GM21825 (cell line): ENCODE measurements around the gene FDX2.
A peak's percentile ranks its signal among the peaks of the same experiment; 100 is the strongest.
"Not testable (repeated sequence)": the region's sequence is repeated elsewhere in the genome, so short reads cannot be mapped to it uniquely, and the experiment has no call there.

ENCODE experiments used
- ATAC-seq: cut with Tn5 transposase; IDR thresholded peaks from one replicate; pipeline ENCODE4 v1.9.1; 2021; ENCODE audit warnings: mild to moderate bottlenecking, moderate library complexity; ENCODE audit not compliant: unreplicated experiment

The FDX2 gene

DNA sequence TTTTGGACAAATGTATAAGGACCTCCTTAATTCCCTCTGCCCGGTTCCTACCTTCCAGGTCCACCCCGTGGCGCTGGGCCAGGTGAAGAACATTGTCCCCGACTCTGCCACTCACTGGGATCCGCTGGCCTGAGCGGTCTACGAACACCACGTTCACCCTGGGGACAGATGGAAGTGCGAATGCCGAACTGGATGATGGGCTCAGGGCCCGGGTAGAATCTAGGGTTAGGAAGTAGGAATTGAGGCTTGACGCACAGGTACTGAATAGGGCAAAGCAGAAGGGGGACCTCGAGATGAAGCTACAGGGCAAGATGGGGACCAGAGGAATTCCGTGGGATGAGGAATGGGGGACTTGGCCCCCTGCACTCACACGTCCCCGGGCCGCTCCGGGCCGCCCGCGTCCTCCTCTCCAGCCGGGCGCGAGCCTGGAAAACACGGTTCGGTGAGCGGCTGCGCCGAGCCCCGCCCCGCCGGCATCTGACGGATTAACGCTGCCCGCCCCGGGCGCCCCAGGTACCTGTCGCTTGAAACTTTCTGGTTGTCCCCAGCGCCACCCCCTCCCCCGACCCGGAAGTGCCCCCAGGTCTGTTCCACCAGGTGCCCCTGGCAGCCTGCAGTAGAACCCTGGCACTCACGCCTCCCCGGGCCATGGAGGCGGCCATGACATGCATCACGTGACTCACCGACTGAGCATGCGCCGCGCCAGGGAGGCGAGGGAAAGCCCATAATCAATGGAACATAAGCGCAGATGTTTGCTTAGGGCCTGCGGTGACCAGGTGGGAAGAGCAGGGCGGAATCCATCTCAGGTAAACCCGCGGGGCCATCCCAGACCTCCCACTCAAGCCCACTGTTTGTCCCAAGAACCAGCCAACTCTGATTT lies at the start of gene FDX2:
FDX2 (minus strand) TSS at position 681 of the 880 bp plus-strand sequence; CDS start at position 662, 19 bp downstream.
- ATAC-seq: peak; percentile 75

DNA sequence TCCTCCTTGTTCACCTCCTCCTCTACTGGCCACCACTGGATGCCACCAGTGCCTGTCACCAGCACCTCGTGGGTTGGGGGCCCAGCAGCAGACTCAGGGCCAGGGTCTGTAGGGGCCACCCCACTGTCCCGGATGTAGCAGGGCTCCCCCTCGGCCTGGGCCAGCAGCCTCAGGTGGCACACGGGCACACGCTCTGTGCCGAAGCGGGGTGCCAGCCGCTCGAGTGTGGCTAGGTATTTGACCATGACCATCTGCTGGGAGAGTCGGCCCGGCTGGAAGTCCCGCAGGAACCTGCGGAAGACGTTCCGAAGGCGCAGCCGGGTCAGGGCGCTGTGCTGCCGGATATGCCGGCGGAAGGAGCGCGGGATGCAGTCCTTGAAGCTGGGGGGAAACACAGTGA lies 49.7 kb upstream of the FDX2 start:
- no peak for ATAC-seq

DNA sequence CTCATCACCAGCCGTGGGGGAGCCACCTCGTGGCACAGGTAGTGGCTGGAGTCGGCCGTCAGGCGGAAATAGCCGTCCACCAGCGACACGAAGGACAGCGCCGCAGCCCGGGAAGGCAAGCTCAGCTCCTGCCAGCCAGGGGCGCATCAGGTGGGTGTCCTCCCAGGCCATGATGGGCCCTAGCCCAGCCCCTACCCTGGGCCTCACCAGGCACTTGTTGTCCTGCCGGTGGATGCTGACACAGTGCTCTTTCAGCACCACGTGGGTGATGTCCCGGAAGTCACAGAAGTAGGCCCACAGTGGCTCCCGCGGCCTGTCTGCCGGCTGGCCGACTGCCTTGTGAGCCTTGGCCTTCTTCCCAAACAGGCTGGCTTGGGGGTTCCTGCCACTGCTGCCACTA lies 48.8 kb upstream of the FDX2 start:
- no peak for ATAC-seq

DNA sequence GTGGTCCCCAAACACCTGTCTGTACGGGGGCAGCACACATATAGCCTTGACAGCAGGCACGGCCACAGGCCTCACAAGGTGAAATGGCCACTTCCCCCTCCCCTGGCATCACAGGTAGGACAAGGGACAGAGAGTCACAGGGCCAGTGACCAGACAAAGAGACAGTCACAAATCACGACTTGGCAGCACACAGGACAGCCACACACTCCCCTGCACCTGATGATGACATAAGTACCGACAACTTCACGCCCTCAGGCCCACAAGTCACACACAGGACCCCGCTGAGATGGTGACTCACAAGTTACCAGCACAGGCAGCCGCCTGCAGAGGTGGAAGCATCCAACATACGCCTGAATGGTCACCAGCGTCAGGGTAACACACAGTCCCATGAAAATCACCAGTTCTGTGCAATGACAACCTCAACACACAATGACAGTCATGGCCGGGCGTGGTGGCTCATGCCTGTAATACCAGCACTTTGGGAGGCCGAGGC lies 48.0 kb upstream of the FDX2 start:
- ATAC-seq: no peak

DNA sequence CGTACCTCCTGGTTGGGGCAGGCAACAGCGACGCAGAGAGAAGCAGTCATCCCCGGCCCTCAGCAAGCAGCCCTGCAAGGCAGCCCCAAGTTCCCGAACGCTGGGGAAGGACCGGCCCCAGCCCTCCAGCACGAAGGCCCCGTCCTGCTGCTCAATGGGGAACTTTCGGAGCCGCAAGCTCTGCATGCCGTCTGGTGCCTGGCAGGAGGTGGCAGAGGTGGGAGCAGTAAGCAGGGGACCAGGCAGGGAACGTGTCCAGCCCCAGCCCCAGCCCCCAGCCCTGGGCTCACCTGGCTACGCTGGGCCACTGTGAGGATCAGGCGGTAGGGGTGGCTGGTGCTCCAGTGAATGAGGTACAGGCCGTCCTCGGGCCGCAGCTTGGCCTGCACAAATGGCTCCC lies 46.4 kb upstream of the FDX2 start:
- ATAC-seq: no peak

DNA sequence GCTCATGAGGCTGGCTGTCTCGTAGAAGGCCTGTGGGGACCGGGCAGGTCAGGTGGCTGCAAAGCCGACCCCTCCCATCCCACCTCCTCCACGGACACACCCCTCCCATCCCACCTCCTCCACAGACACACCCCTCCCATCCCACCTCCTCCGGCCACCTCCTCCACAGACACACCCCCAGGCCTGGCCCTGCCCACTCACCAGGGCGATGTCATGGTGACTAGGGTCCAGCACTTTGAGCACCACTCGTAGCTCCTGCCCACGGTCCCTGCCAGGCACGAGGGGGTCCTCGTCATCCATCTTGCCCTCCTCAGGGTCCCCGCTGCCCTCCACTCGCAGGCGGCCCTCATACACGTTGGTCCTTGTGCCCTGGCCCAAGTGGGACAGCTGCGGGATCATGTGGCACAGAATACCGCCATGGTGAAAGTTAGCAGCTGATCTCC lies 45.8 kb upstream of the FDX2 start:
- no peak for ATAC-seq

DNA sequence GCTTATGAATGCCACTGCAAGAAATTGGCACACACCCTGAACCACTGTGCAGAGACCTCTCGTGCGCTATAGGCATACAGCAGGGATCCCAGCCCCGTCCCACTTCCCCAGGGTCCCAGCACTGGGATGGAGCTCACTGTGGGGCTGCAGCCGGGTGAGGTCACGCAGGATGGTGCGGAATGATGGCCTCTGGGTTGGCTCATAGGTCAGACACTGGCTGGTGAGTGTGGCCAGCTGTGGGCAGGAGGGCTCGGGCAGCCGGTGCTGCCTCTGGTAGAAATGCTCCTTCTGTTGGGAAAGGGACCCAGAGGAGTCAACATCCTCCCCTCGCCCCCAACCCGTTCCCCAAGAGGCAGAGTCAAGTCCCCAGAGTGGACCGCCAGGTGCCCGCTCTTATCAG lies 40.6 kb upstream of the FDX2 start:
- ATAC-seq: no peak

DNA sequence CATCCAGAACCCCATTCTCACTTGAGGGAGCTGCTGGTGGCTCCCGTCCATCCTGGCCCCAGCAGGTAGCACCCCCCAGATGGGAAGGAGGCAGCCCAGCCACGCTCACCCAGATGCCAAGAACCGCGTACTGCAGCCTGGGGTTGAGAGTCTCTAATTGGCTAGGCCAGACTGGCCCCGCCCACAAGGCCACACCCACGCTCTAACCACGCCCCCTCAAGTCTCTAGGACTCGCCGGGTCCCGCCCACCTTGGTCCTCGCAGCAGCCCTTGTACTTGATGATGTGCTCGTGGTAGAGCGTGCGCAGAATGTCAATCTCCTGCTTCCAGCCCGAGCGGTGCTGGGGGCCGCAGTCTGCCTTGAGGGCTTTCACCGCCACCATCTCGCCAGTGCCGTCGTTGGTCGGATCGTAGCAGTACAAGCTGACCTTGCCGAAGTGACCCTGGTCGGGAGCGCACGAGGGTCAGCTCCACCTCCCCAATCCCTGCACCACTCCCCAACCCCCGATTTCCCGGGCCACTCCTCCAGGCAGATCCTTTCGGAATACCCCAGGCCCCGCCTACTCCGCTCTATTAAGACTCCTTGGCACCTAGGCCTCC lies 38.1 kb upstream of the FDX2 start:
- no peak for ATAC-seq

DNA sequence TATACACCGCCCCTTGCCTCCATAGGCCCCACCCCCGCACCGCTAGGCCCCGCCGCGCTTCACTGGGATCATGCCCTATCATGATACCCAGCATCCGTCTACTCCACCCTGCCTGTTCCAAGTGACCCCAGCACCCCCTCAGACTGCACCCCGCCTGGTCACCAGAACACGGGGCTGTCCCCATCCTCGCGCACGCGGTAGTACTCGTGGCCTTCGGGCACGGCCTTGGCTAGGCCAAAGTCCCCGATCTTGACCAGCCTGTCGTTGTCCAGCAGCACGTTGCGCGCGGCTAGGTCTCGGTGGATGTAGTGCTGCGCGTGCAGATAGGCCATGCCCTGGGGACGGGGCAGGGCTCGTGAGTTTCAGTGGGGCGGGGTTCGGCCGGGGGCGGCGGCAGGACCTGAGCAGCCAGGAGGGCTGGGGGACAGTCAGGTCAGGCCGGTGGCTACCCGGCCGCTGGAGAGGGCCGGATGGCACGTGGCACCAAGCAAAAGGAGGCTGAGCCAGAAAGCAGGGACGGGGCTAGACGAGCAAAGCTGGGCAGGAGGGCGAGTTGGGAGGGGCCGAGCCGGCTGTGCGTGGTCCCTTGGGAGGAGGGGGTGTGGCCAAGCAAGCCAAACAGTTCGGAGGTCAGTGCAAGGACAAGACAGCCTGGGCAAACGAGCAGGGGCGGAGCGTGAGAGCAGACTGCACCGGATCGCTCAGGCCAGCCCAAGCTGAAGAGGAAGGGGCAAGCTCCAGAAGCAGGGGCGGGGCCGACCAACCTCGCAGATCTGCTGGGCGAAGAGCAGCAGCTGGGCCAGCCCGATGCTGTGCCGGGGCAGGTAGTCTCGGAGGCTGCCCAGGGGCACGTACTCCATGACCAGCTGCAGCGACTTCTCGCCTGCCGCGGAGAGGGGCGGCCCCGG lies 37.2 kb upstream of the FDX2 start:
- no peak for ATAC-seq

DNA sequence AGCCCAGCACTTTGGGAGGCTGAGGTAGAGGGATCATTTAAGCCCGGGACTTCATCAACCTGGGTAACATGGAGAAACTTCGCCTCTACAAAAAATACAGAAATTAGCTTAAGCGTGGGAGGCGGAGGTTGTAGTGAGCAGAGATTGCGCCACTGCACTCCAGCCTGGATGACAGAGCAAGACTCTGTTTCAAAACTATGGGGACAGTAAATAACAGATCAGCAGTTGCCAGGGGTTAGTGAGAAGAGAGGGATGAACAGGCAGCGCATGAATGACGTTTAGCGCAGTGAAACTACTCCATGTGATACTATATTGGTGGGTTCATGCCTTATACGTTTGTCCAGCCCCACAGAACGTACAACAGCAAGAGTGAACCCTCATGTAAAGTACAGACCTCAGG lies 30.7 kb upstream of the FDX2 start:
- ATAC-seq: no peak

DNA sequence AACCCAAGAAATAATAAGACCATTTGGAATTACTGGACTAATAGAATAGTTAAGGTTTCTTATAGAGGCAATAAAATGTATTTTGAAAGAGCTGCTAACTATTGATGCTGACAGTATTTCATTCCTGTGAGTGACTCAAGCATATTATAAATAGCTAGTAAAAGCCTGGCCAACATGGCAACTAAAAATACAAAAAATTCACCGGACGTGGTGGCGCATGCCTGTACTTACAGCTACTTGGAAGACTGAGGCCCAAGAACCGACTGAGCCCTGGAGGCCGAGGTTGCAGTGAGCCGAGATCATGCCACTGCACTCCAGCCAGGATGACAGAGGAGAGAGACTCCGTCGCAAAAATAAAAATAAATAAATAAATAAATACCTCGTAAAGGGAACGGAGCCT lies 29.0 kb upstream of the FDX2 start:
- no peak for ATAC-seq

DNA sequence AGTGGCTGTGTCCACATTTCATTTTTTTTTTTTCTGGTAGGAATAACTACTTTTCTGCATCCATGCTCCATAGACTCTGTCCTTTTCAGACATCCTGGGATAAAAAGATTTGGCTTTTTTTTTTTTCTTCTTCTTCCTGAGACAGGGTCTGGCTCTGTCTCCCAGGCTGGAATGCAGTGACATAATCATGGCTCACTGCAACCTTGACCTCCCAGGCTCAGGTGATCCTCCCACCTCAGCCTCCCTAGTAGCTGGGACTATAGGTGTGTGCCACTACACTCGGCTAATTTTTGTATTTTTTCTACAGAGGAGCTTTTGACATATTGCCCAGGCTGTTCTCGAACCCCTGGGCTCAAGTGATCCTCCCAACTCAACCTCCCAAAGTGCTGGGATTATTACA lies 27.7 kb upstream of the FDX2 start:
- no peak for ATAC-seq

DNA sequence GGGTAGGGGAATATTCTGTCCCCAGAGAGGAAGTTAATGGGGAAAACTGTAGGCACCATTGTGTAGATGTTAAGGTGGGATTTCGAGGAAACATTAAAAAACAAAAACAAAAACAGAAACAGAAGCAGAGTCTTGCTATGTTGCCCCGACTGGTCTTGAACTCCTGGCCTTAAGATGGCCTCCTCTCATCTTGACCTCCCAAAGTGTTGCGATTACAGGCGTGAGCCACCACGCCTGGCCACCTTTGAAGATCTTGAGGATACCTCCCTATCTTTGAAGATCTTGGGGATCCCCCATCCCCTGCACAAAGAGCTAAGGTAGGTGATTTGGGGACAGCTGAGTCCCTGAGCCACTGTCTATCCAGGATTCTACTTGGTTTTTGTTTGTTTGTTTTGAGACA lies 24.2 kb upstream of the FDX2 start:
- no peak for ATAC-seq

DNA sequence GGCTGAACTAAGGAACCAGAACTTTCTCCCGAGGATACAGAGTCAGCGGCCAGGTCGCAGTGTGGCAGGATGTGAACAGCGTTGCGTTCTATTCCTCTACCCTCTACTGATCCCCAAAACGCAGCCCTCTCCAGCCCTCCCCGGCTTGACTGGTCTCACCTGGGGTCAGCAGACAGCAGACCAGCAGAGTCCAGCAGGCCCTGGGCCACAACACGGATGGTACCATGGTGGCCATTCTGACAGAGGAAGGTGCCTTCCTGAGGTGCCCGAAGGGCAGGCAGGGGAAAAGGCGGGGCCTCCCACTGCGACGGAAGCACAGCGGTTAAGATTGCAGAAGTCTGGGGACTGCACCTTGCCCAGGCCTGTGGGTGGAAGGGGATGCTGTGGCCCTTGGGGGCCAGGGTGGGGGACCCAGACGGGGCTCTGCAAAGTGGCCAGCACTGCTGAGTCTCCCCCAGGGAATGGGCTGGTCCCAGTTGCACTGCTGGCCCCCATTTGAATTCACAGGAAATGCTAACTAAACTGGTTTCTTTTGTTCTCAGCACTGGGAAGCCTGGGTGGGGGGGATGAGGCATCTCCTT lies 23.7 kb upstream of the FDX2 start, which contains the start of gene ICAM3:
ICAM3 (minus strand) TSS at position 245 of the 581 bp plus-strand sequence; CDS start at position 235, 10 bp downstream.
- peak; percentile 56 for ATAC-seq

DNA sequence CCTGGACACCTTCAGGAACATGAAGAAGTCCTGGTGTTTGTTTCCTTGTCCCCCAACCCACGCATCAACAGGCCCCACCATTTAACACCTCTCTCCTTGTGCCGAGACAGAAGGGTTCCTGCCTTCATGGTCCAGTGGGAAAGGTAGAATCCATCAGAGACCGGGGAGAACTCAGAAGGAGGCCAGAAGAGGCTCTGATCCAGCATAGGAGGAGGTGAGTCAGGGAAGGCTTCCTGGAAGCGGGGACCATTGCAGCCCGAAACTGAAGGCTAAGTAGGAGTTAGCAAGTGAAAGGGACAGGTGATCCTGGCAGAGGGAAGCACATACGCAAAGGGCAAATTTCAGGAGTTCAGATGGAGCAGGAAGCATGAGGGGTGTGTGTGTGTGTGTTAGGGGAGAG lies 23.1 kb upstream of the FDX2 start:
- no peak for ATAC-seq

DNA sequence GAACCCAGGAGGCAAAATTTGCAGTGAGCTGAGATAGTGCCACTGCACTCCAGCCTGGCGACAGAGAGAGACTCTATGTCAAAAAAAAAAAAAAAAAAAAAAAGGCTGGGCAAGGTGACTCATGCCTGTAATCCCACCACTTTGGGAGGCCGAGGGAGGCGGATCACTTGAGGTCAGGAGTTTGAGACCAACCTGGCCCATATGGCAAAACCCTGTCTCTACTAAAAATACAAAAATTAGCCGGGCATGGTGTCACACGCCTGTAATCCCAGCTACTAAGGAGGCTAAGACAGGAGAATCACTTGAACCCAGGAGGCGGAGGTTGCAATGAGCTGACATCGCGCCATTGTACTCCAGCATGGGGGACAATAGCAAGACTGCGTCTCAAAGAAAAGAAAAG lies 20.9 kb upstream of the FDX2 start:
- ATAC-seq: not testable (repeated sequence)

DNA sequence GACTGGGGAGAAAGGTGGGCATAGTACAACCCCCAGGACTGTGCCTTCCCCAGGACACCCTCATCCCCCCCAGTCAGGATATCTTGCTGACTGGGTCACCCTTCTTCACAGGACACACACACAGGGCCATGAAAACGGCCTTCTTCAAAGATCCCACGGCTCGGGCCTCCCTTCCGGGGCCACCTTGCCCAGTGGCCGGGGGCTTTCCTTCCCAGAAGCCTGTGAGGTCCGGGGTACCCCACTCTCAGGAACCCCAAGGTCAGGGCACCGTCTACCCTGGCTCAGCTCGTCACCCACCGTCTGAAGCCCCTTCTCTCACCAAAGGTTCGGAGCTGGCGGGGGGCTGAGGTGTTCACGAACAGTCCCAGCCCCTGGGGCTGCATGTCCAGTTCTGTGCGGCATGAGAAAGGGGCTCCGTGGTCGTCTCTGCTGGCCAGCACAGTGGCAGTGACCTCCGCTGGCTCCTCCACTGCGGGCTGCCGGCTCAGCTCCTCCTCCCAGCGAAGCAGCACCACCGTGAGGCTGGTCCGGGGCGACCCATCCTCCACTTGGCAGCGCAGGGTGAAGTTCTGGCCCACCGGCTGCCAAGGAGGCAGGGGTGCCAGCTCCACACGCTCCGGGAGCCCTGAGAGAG lies 19.7 kb upstream of the FDX2 start:
- ATAC-seq: no peak

DNA sequence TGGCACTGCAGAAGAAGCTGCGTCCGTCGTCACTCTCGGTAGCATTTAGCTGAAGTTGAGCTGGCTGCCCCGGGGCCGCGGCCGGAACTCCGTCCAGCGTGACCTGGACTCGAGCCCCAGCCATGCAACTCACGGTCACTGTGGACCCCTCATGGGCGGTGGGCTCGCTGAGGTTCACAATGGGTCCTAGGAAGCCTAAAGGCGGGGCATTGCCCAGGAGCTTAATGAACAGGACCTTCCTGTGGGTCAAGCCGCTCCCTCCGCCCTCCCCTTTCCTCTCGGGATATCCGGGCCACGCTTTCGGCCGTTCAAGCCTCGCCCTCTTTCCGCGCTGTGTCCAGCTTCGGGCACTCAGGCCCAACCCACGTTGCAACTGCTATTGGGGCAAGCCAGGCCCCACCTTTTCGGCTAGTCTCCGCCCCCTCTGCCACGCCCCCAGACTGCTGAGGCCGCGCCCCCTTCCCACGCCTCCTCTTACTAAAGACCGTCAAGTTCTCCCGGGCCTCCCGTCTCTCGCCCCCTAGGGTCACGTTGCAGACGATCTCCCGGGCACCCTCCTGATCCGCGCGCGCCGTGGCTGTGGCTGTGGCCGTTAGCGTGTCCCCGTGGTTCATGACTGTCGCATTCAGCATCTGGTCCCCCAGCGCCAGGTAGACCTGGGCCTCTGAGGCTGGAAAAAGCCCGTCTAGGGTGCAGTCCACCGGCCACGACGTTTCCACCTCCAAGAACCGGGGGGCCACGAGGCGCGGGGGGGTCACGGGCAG lies 19.0 kb upstream of the FDX2 start:
- no peak for ATAC-seq

DNA sequence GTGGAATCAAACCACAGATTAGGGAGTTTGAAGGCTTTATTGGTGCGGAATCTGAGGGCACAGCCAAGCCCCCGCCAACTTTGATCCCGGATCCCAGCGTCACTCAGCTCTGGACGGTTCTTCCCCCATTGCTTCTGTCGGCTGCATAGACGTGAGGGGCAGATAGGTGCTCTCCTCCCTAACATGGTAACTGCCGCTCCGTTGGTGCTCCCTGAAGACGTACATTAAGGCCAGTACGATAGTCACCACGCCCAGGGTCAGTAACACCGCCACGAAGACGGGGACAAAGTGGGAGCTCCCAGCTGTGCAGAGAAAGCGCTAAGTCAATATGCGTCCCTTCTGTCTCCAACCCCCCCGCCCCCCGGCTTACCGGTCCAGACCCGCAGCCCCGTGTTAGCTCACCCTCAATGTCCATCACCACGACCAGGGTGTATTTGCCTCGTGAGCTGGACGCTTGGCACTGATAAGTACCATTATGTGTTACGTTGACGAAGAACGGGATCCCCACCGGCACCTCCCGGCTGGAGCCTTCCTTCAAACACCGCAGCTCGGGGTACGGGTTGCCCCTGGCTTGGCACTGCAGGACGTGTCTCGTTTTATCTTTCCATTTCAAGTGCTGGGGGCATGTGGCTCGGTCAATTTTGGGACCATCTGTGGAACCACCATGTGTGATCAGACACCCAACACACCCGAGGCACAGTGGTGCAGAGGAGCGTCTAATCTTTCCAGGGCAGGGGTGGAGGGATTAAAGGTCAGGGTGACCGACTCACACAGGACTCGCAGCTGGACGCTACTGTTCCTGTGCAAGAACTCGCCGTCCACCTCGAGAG lies 18.2 kb upstream of the FDX2 start:
- ATAC-seq: no peak
